Measurements from ENCODE around the gene KCNK7.

Gene KCNK7

DNA sequence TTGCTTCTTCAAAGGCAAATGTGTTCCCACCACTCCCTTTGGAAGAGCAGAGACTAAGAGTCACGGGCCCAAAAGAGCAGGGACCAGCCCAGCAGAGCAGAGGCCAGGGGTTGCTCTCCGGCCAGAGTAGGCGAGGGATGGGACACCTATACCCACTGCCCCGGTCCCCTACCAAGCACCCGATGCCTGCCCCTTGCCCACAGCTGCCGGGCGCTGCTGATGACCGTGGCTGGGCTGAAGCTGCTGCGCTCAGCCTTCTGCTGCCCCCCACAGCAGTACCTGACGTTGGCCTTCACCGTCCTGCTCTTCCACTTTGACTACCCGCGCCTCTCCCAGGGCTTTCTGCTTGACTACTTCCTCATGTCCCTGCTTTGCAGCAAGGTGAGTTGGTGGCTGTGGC lies 31.6 kb upstream of the KCNK7 start:
- no peak for DNase-seq (ENCODE audit: low spot score)
- TF ChIP-seq, protein P1, sequence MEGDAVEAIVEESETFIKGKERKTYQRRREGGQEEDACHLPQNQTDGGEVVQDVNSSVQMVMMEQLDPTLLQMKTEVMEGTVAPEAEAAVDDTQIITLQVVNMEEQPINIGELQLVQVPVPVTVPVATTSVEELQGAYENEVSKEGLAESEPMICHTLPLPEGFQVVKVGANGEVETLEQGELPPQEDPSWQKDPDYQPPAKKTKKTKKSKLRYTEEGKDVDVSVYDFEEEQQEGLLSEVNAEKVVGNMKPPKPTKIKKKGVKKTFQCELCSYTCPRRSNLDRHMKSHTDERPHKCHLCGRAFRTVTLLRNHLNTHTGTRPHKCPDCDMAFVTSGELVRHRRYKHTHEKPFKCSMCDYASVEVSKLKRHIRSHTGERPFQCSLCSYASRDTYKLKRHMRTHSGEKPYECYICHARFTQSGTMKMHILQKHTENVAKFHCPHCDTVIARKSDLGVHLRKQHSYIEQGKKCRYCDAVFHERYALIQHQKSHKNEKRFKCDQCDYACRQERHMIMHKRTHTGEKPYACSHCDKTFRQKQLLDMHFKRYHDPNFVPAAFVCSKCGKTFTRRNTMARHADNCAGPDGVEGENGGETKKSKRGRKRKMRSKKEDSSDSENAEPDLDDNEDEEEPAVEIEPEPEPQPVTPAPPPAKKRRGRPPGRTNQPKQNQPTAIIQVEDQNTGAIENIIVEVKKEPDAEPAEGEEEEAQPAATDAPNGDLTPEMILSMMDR (IDR thresholded peaks at IDR 0.05; ENCODE audit: borderline replicate concordance, control extremely low read depth, extremely low read depth, insufficient read depth, missing control alignments): no peak
- in situ Hi-C loops (cut with MboI; ENCODE audit: low sequenced_read_pairs, unreplicated experiment): no loop called here

DNA sequence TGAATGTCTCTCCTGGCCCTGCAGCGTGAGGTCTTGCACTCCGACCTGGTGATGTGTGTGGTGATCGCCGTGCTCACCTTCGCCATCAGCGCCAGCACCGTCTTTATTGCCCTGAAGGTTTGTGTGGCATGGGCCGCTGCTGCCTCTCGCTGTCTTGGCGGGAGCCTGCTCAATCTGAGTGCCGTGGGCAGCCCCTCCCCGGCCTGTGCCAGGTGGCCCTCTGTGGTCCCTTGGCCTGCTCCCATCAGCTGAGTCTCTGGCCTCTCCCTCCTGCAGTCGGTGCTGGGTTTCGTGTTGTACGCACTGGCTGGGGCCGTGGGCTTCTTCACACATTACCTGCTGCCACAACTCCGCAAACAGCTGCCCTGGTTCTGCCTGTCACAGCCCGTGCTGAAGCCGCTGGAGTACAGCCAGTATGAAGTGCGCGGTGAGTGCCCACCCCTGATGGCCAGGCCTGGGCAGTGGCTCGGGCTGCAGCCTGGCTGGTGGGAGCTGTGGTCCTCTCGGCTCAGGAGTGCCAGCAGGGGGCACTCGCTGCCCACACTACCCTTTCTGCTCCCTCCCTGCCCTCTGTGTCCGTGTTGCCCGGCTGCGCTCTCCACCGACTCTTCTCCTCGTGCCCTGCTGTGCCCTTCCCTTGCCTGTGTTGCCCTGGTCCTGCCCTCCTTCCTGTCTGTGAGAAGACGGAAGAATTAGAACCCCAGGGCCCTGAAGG lies 30.2 kb upstream of the KCNK7 start:
- in situ Hi-C loops (cut with MboI; ENCODE audit: low sequenced_read_pairs, unreplicated experiment): no loop called here
- TF ChIP-seq, protein P1 (IDR thresholded peaks at IDR 0.05; ENCODE audit: borderline replicate concordance, control extremely low read depth, extremely low read depth, insufficient read depth, missing control alignments): peak; percentile 78
- DNase-seq (ENCODE audit: low spot score): peak; percentile 85

DNA sequence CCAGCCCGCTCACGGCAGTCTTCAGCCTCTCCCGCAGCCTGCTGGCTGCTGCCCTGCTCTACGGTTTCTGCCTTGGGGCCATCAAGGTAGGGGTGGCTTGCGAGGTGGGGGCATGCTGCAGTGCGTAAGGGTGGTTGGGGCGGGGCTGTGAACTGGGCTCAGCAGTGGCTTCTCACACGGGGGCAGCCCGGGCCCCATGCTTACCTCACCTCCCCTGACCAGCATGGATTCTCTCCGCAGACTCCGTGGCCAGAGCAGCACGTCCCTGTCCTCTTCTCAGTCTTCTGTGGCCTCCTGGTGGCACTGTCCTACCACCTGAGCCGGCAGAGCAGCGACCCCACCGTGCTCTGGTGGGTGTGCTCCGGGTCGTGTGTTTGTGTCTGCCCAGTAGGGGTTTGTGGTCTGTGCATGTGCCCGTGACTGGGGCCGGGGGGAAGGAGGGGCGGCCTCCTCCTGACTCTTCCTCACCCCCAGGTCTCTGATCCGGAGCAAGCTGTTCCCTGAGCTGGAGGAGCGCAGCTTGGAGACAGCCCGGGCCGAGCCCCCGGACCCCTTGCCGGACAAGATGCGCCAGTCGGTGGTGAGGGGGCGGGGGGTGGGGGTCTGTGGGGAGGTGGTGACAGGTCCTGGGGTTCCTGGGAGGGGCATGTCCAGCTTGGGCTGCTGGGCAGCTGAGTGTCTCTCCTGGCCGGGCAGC lies 29.5 kb upstream of the KCNK7 start:
- in situ Hi-C loops (cut with MboI; ENCODE audit: low sequenced_read_pairs, unreplicated experiment): no loop called here
- no peak for DNase-seq (ENCODE audit: low spot score)
- TF ChIP-seq, protein P1 (IDR thresholded peaks at IDR 0.05; ENCODE audit: borderline replicate concordance, control extremely low read depth, extremely low read depth, insufficient read depth, missing control alignments): no peak

DNA sequence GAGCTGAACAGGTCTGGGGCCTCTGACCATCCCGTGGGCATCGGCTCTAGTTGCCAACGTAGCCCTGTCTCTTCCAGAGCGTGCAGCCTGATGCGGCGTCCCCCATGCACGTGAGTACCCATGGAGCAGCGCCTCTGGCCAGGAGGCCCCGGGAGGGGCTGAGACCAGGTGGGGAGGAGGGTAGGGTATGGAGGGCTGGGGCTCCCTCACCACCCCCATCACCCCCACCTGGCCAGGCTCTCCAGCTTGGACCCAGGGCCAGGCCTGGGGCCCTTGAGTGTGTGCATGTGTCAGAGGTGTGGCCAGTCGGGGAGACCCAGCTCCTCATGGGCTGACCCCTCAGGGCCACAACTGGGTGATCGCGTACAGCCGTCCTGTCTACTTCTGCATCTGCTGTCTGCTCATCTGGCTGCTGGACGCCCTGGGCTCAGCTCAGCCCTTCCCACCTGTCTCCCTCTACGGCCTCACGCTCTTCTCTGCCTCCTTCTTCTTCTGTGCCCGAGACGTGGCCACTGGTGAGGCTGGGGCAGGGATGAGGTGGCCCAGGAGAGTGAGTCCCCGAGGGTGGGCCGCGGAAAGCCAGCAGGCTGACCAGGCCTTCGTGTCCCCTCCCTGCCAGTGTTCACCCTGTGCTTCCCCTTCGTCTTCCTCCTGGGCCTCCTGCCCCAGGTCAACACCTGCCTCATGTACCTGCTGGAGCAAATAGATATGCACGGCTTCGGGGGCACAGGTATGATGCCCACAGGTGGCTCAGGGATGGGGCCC lies 28.4 kb upstream of the KCNK7 start:
- DNase-seq (ENCODE audit: low spot score): no peak
- TF ChIP-seq, protein P1 (IDR thresholded peaks at IDR 0.05; ENCODE audit: borderline replicate concordance, control extremely low read depth, extremely low read depth, insufficient read depth, missing control alignments): no peak
- in situ Hi-C loops (cut with MboI; ENCODE audit: low sequenced_read_pairs, unreplicated experiment): no loop called here

DNA sequence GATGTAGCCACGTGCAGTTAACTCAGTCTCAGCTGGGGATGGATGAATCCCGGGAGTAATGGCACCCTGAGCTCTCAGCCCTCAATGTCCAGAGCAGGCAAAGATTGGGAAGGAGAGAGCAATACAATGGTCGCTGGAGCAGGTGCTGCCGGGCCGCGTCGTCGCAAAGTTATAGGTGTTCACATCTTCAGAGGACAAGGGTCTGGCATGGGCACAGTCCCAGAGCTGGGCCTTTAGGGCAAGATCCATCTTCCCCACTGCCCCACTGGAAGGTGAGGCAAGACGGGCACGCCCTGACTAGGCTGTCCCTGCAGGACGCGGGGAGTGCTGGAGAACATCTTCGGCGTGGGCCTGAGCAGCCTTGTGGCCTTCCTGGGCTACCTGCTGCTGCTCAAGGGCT lies 27.6 kb upstream of the KCNK7 start:
- in situ Hi-C loops (cut with MboI; ENCODE audit: low sequenced_read_pairs, unreplicated experiment): no loop called here
- TF ChIP-seq, protein P1 (IDR thresholded peaks at IDR 0.05; ENCODE audit: borderline replicate concordance, control extremely low read depth, extremely low read depth, insufficient read depth, missing control alignments): no peak
- DNase-seq (ENCODE audit: low spot score): no peak

DNA sequence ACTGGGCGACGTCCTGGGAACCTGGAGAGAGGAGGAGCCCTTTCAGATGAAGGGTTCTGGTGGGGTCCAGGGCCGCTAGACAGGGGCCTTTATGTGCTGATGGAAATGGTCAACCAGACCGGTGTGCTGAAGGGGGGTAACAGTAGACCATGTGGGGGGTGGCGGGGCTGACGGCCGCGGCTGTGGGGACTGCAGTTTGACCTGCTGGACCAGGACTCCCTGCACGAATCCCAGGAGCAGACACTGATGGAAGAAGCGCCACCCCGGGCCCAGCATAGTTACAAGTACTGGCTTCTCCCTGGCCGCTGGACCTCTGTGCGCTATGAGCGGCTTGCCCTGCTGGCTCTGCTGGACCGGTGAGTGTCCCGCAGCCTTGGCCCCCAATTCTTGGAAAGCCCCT lies 26.4 kb upstream of the KCNK7 start:
- TF ChIP-seq, protein P1 (IDR thresholded peaks at IDR 0.05; ENCODE audit: borderline replicate concordance, control extremely low read depth, extremely low read depth, insufficient read depth, missing control alignments): no peak
- DNase-seq (ENCODE audit: low spot score): no peak
- in situ Hi-C loops (cut with MboI; ENCODE audit: low sequenced_read_pairs, unreplicated experiment): no loop called here
